ENCODE measurements around the gene MED17.
"Not testable (repeated sequence)": the region's sequence is repeated elsewhere in the genome, so short reads cannot be mapped to it uniquely, and the experiment has no call there.

Gene MED17, protein sequence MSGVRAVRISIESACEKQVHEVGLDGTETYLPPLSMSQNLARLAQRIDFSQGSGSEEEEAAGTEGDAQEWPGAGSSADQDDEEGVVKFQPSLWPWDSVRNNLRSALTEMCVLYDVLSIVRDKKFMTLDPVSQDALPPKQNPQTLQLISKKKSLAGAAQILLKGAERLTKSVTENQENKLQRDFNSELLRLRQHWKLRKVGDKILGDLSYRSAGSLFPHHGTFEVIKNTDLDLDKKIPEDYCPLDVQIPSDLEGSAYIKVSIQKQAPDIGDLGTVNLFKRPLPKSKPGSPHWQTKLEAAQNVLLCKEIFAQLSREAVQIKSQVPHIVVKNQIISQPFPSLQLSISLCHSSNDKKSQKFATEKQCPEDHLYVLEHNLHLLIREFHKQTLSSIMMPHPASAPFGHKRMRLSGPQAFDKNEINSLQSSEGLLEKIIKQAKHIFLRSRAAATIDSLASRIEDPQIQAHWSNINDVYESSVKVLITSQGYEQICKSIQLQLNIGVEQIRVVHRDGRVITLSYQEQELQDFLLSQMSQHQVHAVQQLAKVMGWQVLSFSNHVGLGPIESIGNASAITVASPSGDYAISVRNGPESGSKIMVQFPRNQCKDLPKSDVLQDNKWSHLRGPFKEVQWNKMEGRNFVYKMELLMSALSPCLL

DNA sequence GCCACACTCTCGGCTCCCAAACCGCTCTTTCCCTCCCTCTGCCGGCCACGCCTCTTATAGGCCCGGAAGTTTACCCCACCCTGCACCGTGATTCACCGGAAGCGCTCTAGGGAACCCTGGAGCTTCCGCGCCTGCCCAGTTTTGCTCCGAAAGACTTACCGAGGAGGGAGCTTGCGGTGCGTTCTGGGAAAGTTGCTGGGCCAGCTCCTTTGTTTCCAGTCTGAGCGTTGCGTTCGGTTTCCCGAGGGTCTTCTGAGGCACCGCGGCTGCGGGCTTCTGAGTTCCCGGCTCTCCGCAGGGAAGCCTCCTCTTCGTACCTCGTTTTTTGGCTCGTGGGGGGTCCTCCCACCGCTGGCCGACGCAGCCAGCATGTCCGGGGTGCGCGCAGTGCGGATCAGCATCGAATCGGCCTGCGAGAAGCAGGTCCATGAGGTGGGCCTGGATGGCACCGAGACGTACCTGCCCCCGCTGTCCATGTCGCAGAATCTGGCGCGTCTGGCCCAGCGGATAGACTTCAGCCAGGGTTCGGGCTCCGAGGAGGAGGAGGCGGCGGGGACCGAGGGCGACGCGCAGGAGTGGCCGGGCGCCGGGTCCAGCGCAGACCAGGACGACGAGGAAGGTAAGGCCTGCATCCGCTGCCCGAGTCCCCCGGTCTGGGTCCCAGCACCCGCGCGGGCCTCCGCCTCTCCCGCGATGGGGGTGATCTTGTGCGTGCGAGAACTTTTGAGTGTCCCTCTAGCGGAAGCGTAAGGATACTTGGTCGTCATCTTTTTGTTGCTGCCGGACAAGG is at the start of gene MED17:
Gene MED17 (plus strand): TSS at position 138 of the 790 bp plus-strand sequence. CDS start 232 bp downstream, at position 370.
- peak; percentile 98 to 99 for DNase-seq

DNA sequence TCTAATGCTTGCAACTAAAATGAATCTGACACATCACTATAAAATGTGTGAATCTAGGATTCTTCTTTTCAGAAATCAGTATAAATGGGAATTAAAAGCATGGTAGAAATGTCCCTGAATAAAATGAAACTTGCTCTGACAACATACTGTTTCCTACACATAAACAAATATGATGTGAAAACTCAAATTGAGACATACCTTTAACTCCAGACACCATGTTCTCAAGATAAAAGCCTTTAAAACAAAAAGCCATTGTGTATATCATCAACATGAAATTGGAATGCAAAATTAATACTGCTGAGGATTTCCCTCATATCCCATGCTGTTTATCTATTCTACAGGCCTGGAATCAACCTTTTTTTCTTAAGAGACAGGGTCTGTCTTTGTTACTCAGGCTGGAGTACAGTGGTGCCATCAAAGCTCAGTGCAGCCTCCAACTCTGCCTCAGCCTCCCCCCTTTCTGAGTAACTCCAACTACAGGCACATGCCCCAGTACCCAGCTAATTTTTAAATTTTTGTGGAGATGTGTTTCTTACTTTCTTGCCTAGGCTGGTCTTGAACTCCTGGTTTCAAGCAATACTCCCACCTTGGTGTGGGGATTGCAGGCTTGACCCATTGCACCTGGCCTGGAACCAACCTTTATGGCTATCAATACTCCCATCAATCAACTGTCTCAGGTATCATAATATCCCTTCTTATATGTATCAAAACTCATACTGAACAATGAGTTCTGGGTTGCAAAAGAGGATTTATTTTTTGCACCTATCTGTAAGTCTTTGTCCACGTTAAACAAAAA is 49.5 kb upstream of the MED17 start:
- DNase-seq, result no peak

DNA sequence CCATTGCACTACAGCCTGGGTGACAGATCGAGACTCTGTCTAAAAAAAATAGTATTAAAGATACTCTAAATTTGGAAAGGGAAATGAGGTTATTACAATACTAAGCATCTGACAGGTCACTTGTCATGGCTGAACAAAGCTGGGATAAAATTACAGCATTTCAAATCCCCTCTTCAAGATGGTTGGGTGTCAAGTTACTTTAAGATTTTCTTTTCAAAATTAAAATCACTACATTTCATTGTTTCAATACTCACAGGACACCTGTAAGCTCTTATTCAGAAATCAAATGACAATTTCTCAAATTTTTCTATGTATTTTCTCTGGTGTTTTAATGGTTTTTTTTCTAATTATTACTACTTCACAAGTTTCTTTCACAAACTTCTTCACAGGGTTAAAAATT is 48.5 kb upstream of the MED17 start:
- no peak for DNase-seq

DNA sequence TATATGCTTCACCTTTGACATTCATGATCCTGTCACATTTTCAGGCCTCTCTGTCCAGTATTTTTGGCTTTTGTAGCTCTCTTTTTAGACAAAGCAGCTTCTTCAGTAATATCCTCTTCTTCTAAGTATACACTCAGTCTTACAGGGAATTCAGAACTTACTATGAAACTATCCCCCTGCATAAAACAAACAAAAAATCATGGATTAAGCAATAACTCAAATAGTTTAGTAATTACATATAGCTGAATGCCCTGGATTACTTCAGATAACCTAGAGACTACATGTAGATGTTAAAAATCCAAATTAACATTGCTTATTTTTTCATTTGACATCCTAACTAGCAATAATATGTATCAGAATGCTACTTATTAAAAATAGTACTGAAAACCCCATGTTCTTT is 48.0 kb upstream of the MED17 start:
- DNase-seq, result no peak

DNA sequence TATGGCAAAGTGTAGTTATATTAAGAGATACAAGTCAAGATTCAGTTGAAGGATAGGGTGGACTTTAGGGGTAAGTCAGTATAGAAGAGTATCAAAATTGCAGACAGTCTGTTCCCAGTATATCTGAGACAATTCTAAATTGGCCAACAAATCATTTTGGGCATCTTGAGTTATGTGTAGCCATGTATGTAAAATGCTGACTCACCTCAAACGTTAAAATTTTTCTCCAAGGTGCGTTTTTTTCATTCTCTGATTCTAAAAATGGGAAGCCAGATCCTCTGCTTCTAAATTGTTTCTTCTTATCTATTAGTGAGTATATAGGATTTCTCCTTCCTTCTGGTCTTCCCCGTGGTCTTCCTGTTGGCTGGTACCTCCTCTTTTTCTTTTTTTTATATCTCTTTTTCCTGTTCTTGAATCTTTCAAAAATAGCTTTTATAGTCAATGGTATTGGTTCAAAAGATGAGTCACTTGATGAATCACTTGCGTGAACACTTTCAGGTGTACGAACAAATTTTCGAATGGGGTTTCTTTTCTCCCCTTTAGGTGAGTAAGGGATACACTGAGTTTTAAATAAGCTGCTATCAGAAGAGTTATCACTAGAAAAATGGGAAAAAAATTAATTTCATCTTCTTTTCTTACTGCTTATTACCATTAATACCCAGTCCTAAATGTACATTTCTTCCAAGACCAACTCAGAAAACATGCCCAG is 46.0 kb upstream of the MED17 start:
- no peak for DNase-seq

DNA sequence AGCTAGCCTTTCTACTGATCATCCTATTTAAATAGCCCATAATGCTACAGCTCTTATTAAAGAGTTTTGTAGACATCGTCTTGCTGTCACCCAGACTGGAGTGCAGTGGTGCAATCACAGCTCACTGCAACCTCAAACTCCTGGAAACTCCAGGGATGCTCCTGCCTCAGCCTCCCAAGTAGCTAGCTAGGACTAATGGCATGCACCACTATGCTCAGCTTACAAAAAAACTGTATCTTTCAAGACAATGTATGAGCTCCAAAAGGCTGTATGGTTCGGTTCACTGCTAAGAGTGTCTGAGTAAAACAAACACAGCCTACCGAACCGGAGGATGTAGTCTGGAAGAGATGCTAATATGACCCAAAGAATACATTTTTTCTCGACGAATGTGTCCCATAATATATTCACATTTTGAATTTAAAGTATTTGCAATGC is 45.4 kb upstream of the MED17 start:
- DNase-seq, result no peak

DNA sequence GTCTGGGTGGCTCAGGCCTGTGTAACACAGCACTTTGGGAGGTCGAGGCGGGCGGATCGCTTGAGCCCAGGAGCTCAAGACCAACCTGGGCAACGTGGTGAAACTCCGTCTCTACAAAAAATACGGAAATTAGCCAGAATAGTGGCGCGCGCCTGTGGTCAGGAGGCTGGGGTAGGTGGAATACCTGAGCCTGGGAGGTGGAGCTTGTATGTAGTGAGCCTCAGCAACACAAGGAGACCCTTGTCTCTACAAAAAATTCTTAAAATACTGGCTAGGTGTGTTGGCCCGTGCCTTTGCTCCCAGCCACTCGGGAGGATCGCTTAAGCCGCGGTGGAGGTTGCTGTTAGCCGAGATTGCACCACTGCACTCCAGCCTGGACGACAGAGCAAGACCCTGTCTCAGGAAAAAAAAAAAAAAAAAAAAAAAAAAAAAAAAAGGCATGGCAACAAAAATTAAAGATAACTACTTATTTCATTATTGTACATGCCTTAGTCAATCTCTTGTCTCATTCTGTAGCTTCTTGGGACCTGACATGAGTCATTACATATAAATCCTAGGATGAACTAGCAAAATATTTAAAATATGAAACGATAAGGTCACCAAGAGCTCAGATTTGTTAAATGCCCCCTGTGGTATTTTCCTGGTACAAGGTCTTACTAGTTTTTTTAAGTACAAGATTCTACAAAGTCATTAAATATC is 43.9 kb upstream of the MED17 start:
- peak; percentile 57 to 84 for DNase-seq

DNA sequence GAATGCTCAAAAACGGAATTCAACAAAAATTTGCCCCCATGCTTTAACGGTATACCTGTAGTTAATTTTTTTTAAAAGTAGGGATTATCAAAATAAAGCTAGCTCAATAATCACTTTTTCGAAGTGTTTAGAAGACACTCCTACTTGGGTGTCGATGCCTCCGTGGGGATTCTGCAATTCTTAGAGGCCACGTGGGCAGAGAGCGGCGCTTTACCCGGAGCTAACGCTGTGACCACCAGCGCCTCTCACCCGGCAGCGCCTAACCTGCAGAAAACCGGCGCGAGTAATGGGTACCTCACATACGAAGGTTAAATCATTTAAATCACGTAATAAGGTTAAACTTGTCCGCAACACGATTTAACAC is 43.4 kb upstream of the MED17 start:
- DNase-seq, result peak; percentile 71 to 87

DNA sequence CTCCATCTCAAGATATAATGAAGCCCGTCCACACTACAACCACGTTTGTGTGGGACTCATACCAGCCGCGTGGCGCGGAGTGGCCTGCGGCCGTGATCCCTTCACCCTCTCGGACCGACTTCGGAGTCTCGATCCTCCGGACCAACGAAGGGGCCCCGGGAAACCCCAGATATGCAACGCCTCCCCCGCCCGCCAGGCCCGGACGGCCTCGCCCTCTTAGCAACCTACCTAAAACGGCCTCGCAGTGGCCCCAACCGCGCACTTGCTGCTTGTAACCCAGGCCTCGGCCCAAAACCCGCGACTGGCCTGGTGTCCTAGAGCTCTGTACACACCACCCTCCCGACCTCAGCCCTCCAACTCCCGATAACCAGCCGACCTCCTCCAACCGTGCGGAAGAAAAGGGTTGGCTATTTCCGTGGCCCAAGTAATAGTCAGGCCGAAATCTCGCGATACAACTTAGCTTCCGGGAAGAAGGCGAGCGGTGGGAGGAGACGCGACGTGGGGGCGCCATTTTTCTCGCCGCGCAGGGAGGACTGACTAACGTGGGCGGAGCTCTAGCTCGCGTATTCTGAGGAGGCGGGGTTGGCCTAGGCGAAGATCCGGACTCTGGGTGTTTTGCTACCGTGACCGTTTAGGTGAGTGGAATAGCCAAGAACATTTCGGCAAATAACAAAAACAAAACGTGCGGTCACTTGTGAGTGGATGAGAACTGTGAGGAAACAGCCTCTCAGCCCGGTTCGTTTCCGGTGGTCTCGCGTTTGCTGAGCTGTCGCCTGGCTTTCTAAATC is 42.8 kb upstream of the MED17 start, which contains the start of the genes C11orf54 and TAF1D:
Gene C11orf54 (plus strand): TSS at position 579 of the 788 bp plus-strand sequence. CDS start 5,722 bp downstream, outside the sequence.
Gene TAF1D (minus strand): TSS at position 402 of the 788 bp plus-strand sequence. CDS start 2,191 bp downstream, outside the sequence.
- DNase-seq, result peak; percentile 99 to 100

DNA sequence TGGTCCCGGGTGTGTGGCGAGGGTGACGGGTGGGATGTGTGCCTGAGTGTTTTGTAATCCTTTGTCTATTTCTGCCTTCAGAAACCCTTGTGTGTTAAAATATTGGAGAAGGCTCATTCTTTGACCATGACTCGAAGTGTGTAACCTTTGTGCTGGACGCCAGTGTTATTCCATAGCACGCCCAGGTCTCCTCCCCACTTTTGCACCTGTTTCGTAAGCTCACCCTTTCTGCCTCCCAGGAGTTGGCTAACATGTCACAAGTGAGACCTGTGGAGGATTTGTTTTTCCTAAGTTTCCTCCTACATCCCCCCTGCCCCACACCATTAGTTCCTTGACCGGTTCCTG is 42.2 kb upstream of the MED17 start:
- DNase-seq, result peak; percentile 79 to 83

DNA sequence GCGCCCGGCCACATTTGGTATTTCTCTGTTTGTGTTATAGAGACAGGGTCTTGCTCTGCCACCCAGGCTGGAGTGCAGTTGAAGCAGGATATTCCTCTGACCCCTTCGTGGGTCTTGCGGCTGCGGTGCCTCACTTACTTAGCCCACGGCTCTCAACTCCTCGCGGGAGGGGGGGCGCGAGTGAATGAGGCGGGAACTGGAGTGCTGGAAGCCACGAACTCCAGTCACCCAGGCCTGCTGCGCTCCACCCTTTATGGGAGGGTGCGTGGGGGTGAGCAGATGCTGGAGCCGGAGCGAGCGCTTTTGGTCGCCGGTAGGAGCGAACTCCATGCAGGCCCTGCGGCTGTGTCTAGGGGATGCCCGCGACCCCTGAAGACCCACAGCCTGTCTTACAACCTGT is 40.8 kb upstream of the MED17 start:
- no peak for DNase-seq

DNA sequence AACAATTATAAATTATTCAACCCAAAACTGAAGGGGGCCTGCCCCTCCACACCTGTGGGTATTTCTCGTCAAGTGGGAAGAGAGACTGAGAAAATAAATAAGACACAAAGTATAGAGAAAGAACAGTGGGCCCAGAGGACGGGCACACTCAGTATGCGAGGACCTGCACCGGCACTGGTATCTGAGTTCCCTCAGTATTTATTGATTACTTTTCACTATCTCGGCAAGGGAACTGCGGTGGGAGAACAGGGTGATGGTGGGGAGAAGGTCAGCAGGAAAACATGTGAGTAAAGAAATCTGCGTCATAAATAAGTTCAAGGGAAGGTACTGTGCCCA is 39.4 kb upstream of the MED17 start:
- DNase-seq, result no peak

DNA sequence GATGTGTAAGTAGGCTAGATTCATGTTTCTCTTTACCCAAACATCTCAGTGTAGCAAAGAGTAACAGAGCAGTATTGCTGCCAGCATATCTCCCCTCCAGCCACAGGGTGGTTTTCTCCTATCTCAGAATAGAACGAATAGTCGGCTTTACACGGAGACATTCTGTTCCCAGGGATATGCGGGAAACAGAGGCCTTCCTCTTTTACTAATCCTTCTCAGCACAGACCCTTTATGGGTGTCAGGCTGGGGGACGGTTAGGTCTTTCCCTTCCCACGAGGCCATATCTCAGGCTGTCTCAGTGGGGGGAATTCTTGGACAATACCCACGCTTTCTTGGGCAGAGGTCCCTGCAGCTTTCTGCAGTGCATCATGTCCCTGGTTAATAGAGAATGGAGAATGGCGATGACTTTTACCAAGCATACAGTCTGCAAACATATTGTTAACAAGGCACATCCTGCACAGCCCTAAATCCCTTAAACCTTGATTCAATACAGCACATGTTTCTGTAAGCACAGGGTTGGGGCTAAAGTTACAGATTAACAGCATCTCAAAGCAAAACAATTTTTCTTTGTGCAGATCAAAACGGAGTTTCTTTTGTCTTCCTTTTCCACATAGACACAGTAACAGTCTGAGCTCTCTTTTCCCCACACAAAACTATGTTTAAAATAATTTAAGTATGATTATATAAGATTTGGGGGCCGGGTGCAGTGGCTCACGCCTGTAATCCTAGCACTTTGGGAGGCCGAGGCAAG is 38.9 kb upstream of the MED17 start:
- DNase-seq, result not testable (repeated sequence)

DNA sequence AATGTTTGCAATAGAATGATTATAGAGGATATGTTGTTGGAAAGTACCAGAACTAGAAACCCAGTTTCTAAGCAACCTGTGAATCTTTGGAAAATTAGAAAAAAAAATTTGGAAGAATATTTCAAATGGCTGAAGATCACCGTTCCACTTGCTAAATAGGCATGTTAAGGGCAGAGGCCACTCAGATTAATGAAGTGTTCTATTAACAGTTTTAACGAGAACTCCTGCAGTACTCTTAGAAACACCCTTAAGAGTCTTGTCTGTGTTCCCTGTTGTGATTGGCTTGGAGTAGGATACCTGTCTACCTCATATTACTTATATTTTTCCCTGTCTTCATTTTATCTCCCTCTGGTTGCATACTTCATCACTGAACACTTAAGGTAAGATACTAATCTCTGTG is 38.0 kb upstream of the MED17 start:
- no peak for DNase-seq

DNA sequence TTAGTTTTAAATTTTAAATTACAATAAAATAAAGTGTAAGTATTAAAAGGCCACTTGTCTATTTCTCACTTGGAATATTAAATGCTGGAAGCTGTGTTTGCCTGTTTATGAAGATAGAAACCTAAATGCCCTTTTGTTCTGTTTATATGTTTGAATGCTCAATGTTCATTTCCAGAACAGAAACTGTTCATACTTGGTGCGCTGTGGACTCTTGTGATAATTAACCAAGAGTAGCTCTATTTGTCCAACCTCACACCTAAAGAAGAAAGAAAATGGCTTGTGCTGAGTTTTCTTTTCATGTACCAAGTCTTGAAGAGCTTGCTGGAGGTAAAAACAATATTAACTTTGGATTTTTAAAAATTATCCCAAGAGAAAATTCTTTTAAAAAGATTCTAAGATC is 37.0 kb upstream of the MED17 start:
- no peak for DNase-seq

DNA sequence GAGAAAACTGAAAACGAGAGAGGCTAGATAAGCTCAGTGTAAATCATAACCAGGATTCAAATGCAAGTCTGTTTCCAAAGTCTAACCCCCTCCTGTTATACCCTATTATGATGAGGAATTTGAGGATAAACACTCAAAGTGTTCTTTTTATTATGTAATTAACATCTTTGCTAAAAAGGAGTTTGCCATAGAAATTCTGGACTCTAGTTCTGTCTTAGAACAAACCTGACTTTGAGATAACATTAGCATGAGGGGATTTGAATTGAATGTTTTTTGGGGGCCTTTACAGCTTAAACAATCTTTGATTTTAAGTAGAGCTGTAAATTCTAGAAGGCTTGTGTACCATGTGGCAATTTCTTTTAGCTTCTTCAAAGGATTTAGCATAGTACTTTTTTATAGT is 33.1 kb upstream of the MED17 start:
- DNase-seq, result no peak

DNA sequence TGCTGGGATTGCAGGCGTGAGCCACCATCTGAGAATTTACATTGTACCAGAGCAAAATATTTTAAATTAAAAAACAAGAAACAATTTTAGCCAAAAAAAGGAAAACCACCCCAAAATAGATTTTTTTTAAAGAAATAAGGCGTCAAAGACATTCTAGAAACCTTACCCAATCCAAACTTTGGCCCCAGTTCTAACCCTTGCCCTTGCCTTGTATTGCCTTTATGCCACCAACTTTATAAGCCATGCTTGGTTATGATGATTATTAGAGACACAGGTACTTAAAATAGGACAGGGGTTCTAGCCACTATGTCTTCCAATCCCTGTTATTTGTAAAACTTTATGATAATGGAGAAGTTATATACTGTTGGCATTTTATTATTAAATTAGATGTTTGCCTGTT is 30.8 kb upstream of the MED17 start:
- no peak for DNase-seq

DNA sequence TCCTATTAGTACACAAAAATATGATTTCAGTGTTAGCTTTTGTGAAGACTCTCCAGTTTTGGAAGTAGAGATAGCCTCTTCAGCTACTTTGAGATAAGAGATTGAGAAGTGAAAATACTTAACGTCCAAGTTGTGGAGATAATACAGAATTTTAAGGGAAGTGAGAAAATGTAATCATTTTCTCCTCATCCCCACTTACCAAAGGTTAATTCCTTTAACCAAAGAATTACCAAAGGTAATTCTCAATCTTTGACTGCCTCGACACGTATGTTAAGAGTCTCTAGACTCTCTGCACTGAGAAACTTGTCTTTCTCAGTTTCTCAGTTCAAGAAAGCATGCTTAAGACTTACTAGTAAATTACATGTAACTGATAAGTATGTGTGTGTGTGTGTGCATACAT is 27.3 kb upstream of the MED17 start:
- no peak for DNase-seq

DNA sequence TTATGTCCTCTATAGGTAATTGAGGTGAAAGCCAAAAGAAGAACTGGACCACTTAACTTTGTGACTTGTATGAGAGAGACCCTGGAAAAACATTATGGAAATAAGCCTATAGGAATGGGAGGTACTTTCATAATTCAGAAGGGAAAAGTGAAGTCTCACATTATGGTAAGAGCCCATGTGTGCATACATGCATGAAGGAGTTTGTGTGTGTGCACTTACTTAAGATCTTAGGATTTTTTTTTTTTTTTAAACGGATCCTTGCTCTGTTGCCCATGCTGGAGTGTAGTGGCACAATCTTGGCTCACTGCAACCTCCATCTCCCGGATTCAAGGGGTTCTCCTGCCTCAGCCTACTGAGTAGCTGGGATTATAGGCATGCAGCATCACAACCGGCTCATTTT is 26.8 kb upstream of the MED17 start:
- no peak for DNase-seq

Data from NCI-H526 (cell line).